Activated CD8-positive, alpha-beta T cell treated with anti-CD3 and anti-CD28 coated beads, Interleukin-2, amount 10 ng/mL, durations not matched to agents 7 days and 5 days (primary cell): ENCODE data around the gene RELN. TPM values are rescaled to one million over a fixed set of nuclear protein-coding genes. Genes with fewer than 3 reads are reported as not detected.

Experiments used
- ATAC-seq: fragments of 150-1000 bp; cut with Tn5 transposase; one replicate; pipeline ENCODE4 v1.10.0; 2021; ENCODE audit warnings: moderate library complexity
- CTCF ChIA-PET: fragments of 350-600 bp; sonication (Branson Sonifier 250); formaldehyde crosslinking; loops from one replicate; lab custom pipeline; 2021; ENCODE audit warnings: antibody characterized with exemption; lab: Charles Lee
- POLR2A ChIA-PET: fragments of 350-600 bp; sonication (Branson Sonifier 250); formaldehyde crosslinking; loops from one replicate; lab custom pipeline; 2021; ENCODE audit warnings: antibody characterized with exemption; lab: Charles Lee
- DNase-seq: peaks from one replicate; pipeline ENCODE4 v3.0.0-alpha.2; 2020
- H3K27ac Mint-ChIP-seq: one replicate; pipeline ENCODE4 v1.8.0; 2021; ENCODE audit warnings: mild to moderate bottlenecking, mixed read lengths
- H3K27me3 Mint-ChIP-seq: one replicate; pipeline ENCODE4 v1.8.0; 2021; ENCODE audit warnings: low read depth, mixed read lengths
- H3K36me3 Mint-ChIP-seq: one replicate; pipeline ENCODE4 v1.8.0; 2021; ENCODE audit warnings: low read depth, mixed read lengths
- H3K4me1 Mint-ChIP-seq: one replicate; pipeline ENCODE4 v1.8.0; 2021; ENCODE audit warnings: low read depth, mixed read lengths
- H3K4me3 Mint-ChIP-seq: one replicate; pipeline ENCODE4 v1.8.0; 2021; ENCODE audit warnings: mild to moderate bottlenecking, mixed read lengths
- H3K9me3 Mint-ChIP-seq: one replicate; pipeline ENCODE4 v1.8.0; 2022; ENCODE audit warnings: mixed read lengths; ENCODE audit not compliant: insufficient read depth
- total RNA-seq, 2 experiments: library from RNA; stranded (reverse); gene quantifications; one replicate each; pipeline ENCODE4 v1.2.3, GENCODE V29; 2021

RELN gene
- total RNA-seq, 2 experiments from 2014 or later = not detected

DNA sequence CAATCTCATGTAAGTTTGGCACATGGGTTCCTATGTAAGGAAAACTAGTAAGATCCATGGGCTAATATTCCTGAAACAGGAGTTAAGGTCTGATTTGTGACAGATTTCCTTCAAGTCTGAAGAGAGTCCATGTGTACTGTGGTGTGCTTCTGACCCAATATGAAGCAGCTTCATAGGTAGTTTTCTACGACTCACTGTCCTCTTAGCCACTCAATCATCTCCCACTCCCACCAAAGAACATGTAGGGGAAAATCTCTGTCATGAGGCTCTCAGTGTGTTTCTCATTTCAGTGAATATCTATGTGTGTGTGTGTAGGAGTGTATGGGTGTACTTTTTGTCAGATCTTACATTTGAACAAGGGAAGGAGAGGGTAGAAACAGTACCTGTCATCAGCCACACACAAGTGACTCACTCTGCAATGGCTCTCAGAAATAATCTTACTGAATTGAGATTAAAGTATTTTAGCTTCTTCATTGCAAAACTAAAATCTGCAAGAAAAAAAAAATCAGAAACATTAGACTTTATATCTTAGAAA, 31.1 kb downstream of the RELN start:
- no peak for DNase-seq
- Mint-ChIP-seq H3K27me3 (peaks cover 10% of the 10 kb centered on the region), H3K9me3 (no peaks in the 10 kb centered on the region), H3K36me3 (no peaks in the 10 kb centered on the region), H3K27ac (no peak overlapping the region), H3K4me3 (no peak overlapping the region), H3K4me1 (no peaks in the 10 kb centered on the region)
- ChIA-PET POLR2A (no interaction called here), CTCF (no interaction called here)
- ATAC-seq = no peak

DNA sequence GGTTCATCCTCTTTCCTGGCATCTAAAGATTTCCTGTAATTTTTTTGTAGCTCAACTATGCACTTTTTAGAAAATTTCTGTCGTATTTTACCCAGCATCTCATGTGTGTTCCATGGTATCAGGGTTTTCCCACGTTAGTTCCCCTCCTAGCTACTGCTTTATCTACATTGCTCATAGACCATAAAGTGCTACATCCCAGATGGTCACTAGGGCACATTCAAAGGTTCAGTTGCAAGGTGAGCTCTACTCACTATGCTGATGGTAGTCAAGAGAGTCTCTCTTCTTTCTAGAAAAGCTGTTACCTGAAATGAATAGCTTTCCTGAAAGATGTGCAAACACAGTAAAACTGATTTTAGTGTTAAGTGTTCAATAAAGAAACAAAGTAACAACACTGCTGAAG, 33.5 kb downstream of the RELN start:
- peaks cover 7% of the 10 kb centered on the region for H3K27me3 Mint-ChIP-seq
- H3K9me3 Mint-ChIP-seq = no peaks in the 10 kb centered on the region
- H3K4me3 Mint-ChIP-seq = no peak overlapping the region
- ChIA-PET POLR2A (no interaction called here), CTCF (no interaction called here)
- H3K36me3 Mint-ChIP-seq = no peaks in the 10 kb centered on the region
- H3K4me1 Mint-ChIP-seq = no peaks in the 10 kb centered on the region
- DNase-seq = no peak
- ATAC-seq = no peak
- no peak overlapping the region for H3K27ac Mint-ChIP-seq

DNA sequence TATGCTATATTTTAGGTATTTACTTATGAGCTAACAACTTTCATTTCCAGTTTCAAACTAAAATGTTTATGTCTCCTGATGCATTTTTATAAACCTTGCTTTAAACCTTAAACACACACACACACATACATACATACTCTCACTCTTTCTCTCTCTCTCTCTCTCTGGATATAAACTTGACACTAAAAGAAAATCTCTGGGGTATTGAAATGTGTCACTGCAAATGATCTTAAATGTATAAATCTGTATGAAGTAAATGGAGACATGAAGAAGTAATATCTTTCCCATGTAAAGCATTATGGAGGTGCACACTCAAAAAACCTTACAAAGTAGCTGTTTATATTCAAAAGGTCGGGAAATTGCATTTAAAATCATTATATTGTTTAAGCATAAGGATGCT, 37.0 kb downstream of the RELN start:
- Mint-ChIP-seq H3K27me3 (no peaks in the 10 kb centered on the region), H3K27ac (no peak overlapping the region), H3K4me3 (no peak overlapping the region), H3K36me3 (no peaks in the 10 kb centered on the region), H3K9me3 (no peaks in the 10 kb centered on the region), H3K4me1 (no peaks in the 10 kb centered on the region)
- ATAC-seq = no peak
- no peak for DNase-seq
- ChIA-PET POLR2A (no interaction called here), CTCF (no interaction called here)

DNA sequence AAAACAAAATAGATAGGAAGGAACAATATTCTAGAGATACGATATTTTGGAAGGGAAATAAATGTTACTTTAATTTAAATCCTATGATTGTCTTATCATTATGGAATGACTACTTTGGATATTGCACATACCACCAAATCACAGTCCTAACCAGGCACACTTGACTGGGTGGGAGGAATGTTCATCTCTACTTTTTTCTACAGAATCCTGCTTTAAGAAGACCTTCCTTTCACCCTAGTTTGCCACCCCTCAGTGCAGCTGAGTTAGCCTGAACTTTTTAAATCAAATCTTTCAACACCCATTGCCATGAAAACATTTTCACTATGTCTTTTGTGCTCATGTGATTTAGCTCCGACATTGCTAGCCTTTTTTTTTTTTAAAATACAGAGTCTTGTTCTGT, 38.1 kb downstream of the RELN start:
- Mint-ChIP-seq H3K4me1 (no peaks in the 10 kb centered on the region), H3K36me3 (no peaks in the 10 kb centered on the region), H3K27ac (no peak overlapping the region), H3K9me3 (no peaks in the 10 kb centered on the region), H3K4me3 (no peak overlapping the region), H3K27me3 (no peaks in the 10 kb centered on the region)
- ChIA-PET POLR2A (no interaction called here), CTCF (no interaction called here)
- no peak for DNase-seq
- ATAC-seq = no peak

DNA sequence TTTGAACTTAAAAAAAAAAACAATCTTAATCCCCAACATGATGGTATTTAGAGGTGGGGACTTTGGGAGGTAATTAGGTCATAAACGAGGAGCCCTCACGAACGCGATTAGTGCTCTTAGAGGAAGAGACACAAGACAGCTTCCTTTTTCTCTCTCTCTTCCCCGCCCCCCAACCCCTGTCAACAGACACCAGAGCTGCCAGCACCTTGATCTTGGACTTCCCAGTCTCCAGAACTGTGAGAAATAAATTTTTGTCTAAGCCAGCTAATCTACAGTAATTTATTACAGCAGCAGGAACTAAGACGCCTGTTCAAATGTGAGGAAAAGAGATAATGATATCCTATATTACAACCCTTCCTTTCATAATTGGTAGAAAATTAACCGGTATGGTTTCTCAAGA, 40.1 kb downstream of the RELN start:
- ATAC-seq = no peak
- H3K9me3 Mint-ChIP-seq = no peaks in the 10 kb centered on the region

DNA sequence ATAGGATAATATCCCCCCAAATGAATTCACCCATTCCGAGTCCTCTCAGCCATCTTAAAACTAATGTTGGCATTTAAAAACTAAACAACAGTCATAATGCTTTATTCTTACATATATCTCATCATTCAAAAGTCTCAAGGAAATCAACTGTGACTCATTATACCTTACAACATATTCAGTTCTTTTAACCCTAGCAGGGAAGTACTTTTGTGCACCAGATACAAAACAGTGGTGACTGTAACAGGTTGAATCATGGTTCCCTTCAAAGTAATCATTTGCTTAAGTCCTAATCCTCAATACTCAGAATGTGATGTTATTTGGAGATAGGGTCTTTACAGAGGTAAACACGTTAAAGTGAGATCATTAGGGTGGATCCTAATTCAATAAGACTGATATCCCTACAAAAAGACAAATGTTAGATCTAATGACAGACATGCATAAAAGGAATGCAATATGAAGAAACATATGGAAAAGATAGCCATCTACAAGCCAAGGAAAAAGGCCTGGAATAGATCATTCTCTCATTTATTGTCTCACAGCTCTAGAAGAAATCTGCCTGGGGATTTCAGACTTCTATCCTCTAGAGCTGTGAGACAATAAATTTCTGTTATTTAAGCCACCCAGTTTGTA, 42.3 kb downstream of the RELN start:
- CTCF ChIA-PET = no interaction called here
- Mint-ChIP-seq H3K27me3 (no peaks in the 10 kb centered on the region), H3K4me3 (no peak overlapping the region), H3K27ac (no peak overlapping the region), H3K36me3 (no peaks in the 10 kb centered on the region), H3K4me1 (no peaks in the 10 kb centered on the region), H3K9me3 (no peaks in the 10 kb centered on the region)
- ATAC-seq (no peak), DNase-seq (no peak)
- POLR2A ChIA-PET = no interaction called here

More for the DNA sequence above, 40.1 kb downstream of the RELN start:
- Mint-ChIP-seq H3K36me3 (no peaks in the 10 kb centered on the region), H3K4me3 (no peak overlapping the region), H3K27ac (no peak overlapping the region), H3K4me1 (no peaks in the 10 kb centered on the region), H3K27me3 (no peaks in the 10 kb centered on the region)
- CTCF ChIA-PET = no interaction called here
- no peak for DNase-seq
- POLR2A ChIA-PET = no interaction called here

DNA sequence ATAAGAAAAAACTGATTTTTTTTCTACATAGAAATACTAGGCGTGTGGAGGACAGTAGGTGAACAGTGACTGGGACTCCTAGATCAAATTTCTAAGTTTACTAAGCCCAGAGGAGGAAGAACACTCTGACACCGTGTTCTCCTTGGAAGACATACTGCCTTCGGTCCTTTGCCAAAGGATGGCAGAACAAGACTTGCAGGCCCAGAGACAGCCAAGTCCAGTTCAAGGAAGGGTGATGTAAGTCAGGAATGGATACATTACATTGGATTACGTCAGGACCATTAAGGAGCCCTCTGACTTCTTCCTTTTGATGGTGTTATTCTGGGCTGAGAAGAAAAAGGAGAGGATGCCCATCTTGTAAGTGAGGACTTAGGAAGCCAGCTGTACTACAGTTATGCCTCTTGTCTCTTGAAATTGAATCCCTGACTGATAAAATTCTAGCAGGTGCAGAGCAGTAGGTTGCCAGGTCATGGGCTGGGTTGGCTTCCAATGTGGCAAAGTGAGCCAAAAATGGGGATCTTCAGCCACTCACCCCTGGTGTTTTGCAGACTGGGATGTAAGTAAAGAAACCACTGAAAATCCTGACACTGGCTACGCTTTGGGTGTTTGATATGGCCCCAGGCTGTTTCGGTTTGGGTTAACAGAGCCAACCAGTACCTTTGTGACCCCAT, 45.1 kb downstream of the RELN start:
- Mint-ChIP-seq H3K4me1 (no peaks in the 10 kb centered on the region), H3K9me3 (no peaks in the 10 kb centered on the region), H3K4me3 (no peak overlapping the region), H3K27ac (no peak overlapping the region), H3K36me3 (no peaks in the 10 kb centered on the region), H3K27me3 (no peaks in the 10 kb centered on the region)
- DNase-seq = no peak
- ATAC-seq = no peak
- ChIA-PET CTCF (no interaction called here), POLR2A (no interaction called here)

DNA sequence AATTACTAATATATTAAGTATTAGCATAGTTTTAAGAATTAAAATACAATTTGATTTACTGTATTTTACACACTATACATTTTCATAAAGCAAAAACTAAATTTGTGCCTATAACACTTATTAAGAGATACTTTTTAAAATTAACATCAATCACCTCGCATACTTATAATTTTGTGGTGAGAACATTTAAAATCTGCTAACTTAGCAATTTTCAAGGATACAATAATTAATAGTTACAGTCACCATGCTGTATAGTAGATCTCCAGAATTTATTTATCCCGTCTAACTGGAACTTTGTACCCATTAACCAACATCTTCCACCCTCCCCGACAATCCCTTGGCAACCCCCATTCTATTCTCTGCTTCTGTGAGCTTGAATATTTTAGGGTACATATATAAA, 47.5 kb downstream of the RELN start:
- DNase-seq = no peak
- H3K27me3 Mint-ChIP-seq = no peaks in the 10 kb centered on the region
- no peaks in the 10 kb centered on the region for H3K4me1 Mint-ChIP-seq
- no peaks in the 10 kb centered on the region for H3K36me3 Mint-ChIP-seq
- POLR2A ChIA-PET = no interaction called here
- H3K27ac Mint-ChIP-seq = no peak overlapping the region
- H3K9me3 Mint-ChIP-seq = no peaks in the 10 kb centered on the region
- ATAC-seq = no peak
- CTCF ChIA-PET = no interaction called here
- H3K4me3 Mint-ChIP-seq = no peak overlapping the region

DNA sequence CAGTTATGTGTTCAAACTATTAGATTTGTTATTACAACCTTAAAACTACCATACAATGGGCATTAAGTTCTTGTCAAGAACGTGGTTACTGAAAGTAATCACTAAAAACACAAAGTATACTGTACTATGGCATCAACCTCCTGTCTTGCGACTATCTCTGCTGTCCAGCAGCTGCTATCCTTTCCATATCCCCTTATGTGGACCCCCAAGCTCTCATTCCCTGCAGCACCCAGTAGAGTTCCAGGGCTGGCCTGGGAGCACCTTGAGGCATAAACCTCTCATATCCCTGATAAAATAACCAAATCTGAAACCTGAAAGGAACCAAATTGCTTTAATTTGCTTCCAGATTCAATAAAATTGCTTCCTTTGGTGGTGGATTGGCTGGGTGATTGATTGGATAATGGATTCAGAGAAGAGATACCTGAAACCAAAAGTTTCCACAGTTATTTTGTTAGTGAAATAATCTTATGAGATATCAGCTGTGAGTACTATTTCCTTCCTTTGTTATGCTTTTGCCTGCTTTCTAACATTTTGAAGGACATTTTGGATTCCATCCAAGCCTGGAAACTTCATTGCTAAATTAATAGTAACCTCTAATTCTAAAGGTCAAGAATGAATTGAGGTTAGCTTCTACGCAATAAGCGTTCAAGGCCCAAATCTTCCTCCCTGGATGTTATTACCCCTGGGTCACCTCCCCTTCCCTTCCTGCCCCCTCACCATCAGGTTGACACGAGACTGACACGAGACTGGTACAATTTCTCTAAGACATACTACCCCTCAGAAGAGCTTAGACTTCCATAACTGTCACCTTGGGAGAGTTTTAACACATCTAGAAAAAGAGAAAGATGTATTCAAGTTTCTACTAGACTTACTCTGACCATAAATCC, 48.8 kb downstream of the RELN start:
- H3K9me3 Mint-ChIP-seq = no peaks in the 10 kb centered on the region
- POLR2A ChIA-PET = interaction anchor here (0.6 kb wide), 1 partner anchor 661 kb away, joined by 3 read pairs; no protein-coding TSS in a partner anchor
- DNase-seq (no peak), ATAC-seq (no peak)
- no peaks in the 10 kb centered on the region for H3K36me3 Mint-ChIP-seq
- H3K4me3 Mint-ChIP-seq = no peak overlapping the region
- no peaks in the 10 kb centered on the region for H3K4me1 Mint-ChIP-seq
- CTCF ChIA-PET = no interaction called here
- no peaks in the 10 kb centered on the region for H3K27me3 Mint-ChIP-seq
- no peak overlapping the region for H3K27ac Mint-ChIP-seq

DNA sequence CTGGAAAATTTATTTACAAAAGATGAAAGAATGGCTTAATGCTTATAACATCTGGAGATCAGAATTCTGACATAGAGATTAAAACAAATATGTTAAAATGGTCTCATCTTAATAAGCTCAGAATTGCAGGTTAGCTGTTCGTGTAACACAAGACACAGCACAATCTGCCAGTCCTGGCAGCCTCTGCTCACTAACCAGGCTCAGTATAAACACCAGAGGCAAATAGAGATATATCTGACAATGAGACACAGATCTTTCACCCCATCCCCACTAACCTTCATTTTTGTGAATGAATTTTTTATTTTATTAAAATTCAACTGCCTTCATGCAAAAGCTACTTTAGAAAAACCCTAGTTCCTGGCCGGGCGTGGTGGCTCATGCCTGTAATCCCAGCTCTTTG, 51.8 kb downstream of the RELN start:
- H3K9me3 Mint-ChIP-seq = no peaks in the 10 kb centered on the region
- H3K36me3 Mint-ChIP-seq = no peaks in the 10 kb centered on the region
- DNase-seq = no peak
- no peak overlapping the region for H3K4me3 Mint-ChIP-seq
- no peak overlapping the region for H3K27ac Mint-ChIP-seq
- POLR2A ChIA-PET = no interaction called here
- no peaks in the 10 kb centered on the region for H3K27me3 Mint-ChIP-seq
- H3K4me1 Mint-ChIP-seq = no peaks in the 10 kb centered on the region
- no peak for ATAC-seq
- CTCF ChIA-PET = no interaction called here

DNA sequence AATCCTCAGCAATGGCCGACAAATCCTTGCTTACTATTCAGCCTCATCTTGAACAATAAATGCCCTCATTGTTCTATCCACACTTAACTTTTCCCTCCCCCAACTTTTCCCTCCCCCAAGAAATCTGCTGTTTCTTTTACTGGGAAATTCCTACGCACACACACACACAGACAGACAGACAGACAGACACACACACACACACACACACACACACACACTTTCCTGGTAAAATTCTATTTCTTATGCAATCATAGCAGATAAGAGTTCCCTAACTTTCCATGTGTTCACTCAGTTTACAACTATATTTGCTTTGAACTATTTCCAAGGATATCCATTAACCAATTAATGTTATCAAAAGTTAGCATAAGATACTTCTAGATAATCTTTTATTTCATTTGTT, 52.9 kb downstream of the RELN start:
- H3K4me1 Mint-ChIP-seq = no peaks in the 10 kb centered on the region
- no peak overlapping the region for H3K4me3 Mint-ChIP-seq
- H3K27me3 Mint-ChIP-seq = no peaks in the 10 kb centered on the region
- no peak overlapping the region for H3K27ac Mint-ChIP-seq
- ATAC-seq = no peak
- no peaks in the 10 kb centered on the region for H3K36me3 Mint-ChIP-seq
- no peak for DNase-seq
- ChIA-PET POLR2A (no interaction called here), CTCF (no interaction called here)
- no peaks in the 10 kb centered on the region for H3K9me3 Mint-ChIP-seq

DNA sequence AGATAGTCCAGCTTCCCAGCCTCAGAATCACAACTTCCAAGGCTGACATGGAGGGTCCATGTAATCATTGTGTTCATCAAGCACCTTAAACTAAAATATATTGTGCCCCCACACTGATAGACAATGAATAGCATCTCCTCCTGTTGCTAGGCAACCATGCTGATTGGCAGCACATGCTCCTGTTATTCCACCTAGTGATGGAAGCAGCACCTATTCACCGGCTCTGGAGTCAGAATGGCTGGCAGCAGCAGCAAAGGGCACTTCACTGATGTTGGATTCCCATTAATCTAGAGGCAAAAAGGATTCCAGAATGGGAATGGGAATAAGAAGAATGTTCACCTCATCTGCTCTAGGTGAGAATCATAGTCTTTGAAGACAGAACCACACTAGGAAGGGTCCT, 55.0 kb downstream of the RELN start:
- CTCF ChIA-PET = no interaction called here
- Mint-ChIP-seq H3K9me3 (no peaks in the 10 kb centered on the region), H3K27me3 (no peaks in the 10 kb centered on the region), H3K36me3 (no peaks in the 10 kb centered on the region), H3K27ac (no peak overlapping the region), H3K4me1 (no peaks in the 10 kb centered on the region), H3K4me3 (no peak overlapping the region)
- ATAC-seq (no peak), DNase-seq (no peak)
- POLR2A ChIA-PET = no interaction called here
